K562 (cell line): ENCODE data around the gene GVQW3. TPM values are rescaled to one million over a fixed set of nuclear protein-coding genes. Genes with fewer than 3 reads are reported as not detected.
A peak's percentile ranks its signal among the peaks of the same experiment; 100 is the strongest.

ENCODE experiments used
- ATAC-seq: fragments of 200-7000 bp; cut with Tn5 transposase; 3 replicates; pipeline ENCODE4 v1.9.1; 2020; ENCODE audit warnings: moderate library complexity
- BruUV-seq: library from RNA; stranded (reverse); fragments of 400-500 nt; replicated peaks from 2 replicates; lab custom pipeline; 2021; lab: Mats Ljungman, UMichigan
- CTCF ChIA-PET: fragments of 300-600 bp; formaldehyde crosslinking; extraction: SDS; loops from one replicate; lab custom pipeline; 2021; ENCODE audit warnings: low intra/inter-chr PET ratio; lab: Yijun Ruan, JAX
- POLR2A ChIA-PET: fragments of 300-600, 350-650 bp; sonication (Branson Sonifier 250); formaldehyde crosslinking; extraction: SDS; loops from one replicate; lab custom pipeline; 2021; ENCODE audit warnings: antibody characterized with exemption, inconsistent platforms; lab: Yijun Ruan, JAX
- DNase-seq, 4 experiments: peaks; one replicate each; pipeline versions ENCODE4 v3.0.0 to v3.0.0-alpha.2; 2011 to 2018; ENCODE audit warnings: low spot score in 3 of 4, mixed read lengths in 3 of 4; ENCODE audit errors: extremely low read depth in 1 of 4
- FAIRE-seq: peaks from 2 replicates; lab custom pipeline; 2011; peaks lifted over from hg19 to GRCh38; lab: Jason Lieb, UNC
- H2AFZ ChIP-seq: 2 replicates; pipeline ENCODE4 v1.6.0; 2011; ENCODE audit warnings: low read depth, low read length, control low read depth, inconsistent platforms
- H3K27ac ChIP-seq: fragments of 200-600 bp; 3 replicates; pipeline ENCODE4 v1.8.0; 2011; ENCODE audit warnings: low read depth, mild to moderate bottlenecking, control low read depth, inconsistent platforms, low read length, moderate library complexity, mixed read lengths; ENCODE audit errors: extremely low read depth
- H3K27me3 ChIP-seq, 2 experiments: fragments of 300-600 bp in 1 of 2; 2 replicates in 1 of 2; 3 replicates in 1 of 2; pipeline versions ENCODE4 v1.6.0 to v1.8.0; 2011; ENCODE audit warnings: inconsistent platforms in 2 of 2, low read length in 2 of 2, mild to moderate bottlenecking in 1 of 2, mixed read lengths in 1 of 2, moderate library complexity in 1 of 2; ENCODE audit not compliant: control insufficient read depth in 2 of 2, insufficient read depth in 2 of 2
- H3K36me3 ChIP-seq: fragments of 300-600 bp; 3 replicates; pipeline ENCODE4 v1.8.0; 2011; ENCODE audit warnings: mild to moderate bottlenecking, low read length, inconsistent platforms; ENCODE audit not compliant: control insufficient read depth, insufficient read depth
- H3K4me1 ChIP-seq, 2 experiments: fragments of 200-600 bp in 1 of 2; replicated peaks in 1 of 2; 2 replicates in 1 of 2; 3 replicates in 1 of 2; pipeline versions ENCODE4 v1.5.1 to v1.8.0; 2011; ENCODE audit warnings: inconsistent platforms in 2 of 2, low read length in 2 of 2, mild to moderate bottlenecking in 1 of 2, mixed read lengths in 1 of 2, moderate library complexity in 1 of 2; ENCODE audit not compliant: control insufficient read depth in 2 of 2, insufficient read depth in 2 of 2
- H3K4me2 ChIP-seq: 2 replicates; pipeline ENCODE4 v1.6.1; 2011; ENCODE audit warnings: low read length, control low read depth, inconsistent platforms, mixed read lengths; ENCODE audit not compliant: insufficient read depth
- H3K4me3 ChIP-seq: fragments of 200-600 bp; sonication (generic), shearing (Covaris generic); 2 replicates; pipeline ENCODE4 v1.5.1; 2016; ENCODE audit warnings: control low read depth, inconsistent platforms
- H3K79me2 ChIP-seq: fragments of 200-600 bp; 3 replicates; pipeline ENCODE4 v1.8.0; 2011; ENCODE audit warnings: low read length, inconsistent platforms; ENCODE audit not compliant: control insufficient read depth, insufficient read depth
- H3K9ac ChIP-seq, 2 experiments: 2 replicates each; pipeline versions ENCODE4 v1.6.0 to v1.6.1; 2011; ENCODE audit warnings: low read depth in 2 of 2, low read length in 2 of 2, control low read depth in 1 of 2, inconsistent platforms in 1 of 2, mild to moderate bottlenecking in 1 of 2, mixed read lengths in 1 of 2; ENCODE audit not compliant: insufficient read depth in 1 of 2
- H3K9me1 ChIP-seq: one replicate; pipeline ENCODE4 v1.6.0; 2011; ENCODE audit warnings: inconsistent platforms, mild to moderate bottlenecking, low read length, moderate library complexity; ENCODE audit not compliant: control insufficient read depth, insufficient read depth
- H3K9me3 ChIP-seq: replicated peaks from 2 replicates; pipeline ENCODE4 v1.5.1; 2011; ENCODE audit warnings: low read depth, low read length, inconsistent platforms; ENCODE audit not compliant: control insufficient read depth, insufficient read depth
- H4K20me1 ChIP-seq: replicated peaks from 2 replicates; pipeline ENCODE4 v1.6.1; 2011; ENCODE audit warnings: low read length, inconsistent platforms, mixed read lengths; ENCODE audit not compliant: control insufficient read depth, insufficient read depth
- CCNT2 ChIP-seq: IDR thresholded peaks from 2 replicates; pipeline ENCODE4 v1.6.1; 2011; ENCODE audit warnings: borderline replicate concordance, low read depth, mild to moderate bottlenecking, moderate library complexity, mixed read lengths, low read length; ENCODE audit not compliant: insufficient read length; ENCODE audit errors: extremely low read depth
- CTCF ChIP-seq, 3 experiments: IDR thresholded peaks in 2 of 3; conservative IDR thresholded peaks in 1 of 3; 2 replicates each; pipeline ENCODE4 v1.5.1; 2011 to 2012; ENCODE audit warnings: low read length in 3 of 3, mild to moderate bottlenecking in 3 of 3, control low read depth in 2 of 3, improper control_type of control experiment in 1 of 3, inconsistent platforms in 1 of 3, low read depth in 1 of 3, mixed read lengths in 1 of 3, moderate library complexity in 1 of 3; ENCODE audit not compliant: insufficient read depth in 2 of 3
- EWSR1 ChIP-seq: fragments of 450-650 bp; IDR thresholded peaks from 2 replicates; pipeline ENCODE4 v1.6.1; 2018; ENCODE audit warnings: borderline replicate concordance, mild to moderate bottlenecking, low read depth, moderate library complexity; ENCODE audit not compliant: partially characterized antibody
- FOSL1 ChIP-seq: fragments of 200-800 bp; sonication (Bioruptor generic); conservative IDR thresholded peaks from 2 replicates; pipeline ENCODE4 v1.6.1; 2016; ENCODE audit warnings: missing genetic modification characterization, missing compliant biosample characterization
- HDAC2 ChIP-seq: fragments of 450-650 bp; IDR thresholded peaks from 2 replicates; pipeline ENCODE4 v1.6.1; 2016; ENCODE audit warnings: mild to moderate bottlenecking
- ILF3 ChIP-seq: fragments of 450-650 bp; IDR thresholded peaks from 2 replicates; pipeline ENCODE4 v1.6.1; 2018; ENCODE audit warnings: antibody characterized with exemption, mild to moderate bottlenecking, moderate library complexity, borderline replicate concordance
- PHTF2 ChIP-seq: fragments of 250-450 bp; sonication (Bioruptor Pico); IDR thresholded peaks from 2 replicates; pipeline ENCODE4 v1.5.0; 2021; ENCODE audit warnings: mild to moderate bottlenecking
- PRDM10 ChIP-seq: fragments of 450-650 bp; IDR thresholded peaks from 2 replicates; pipeline ENCODE4 v1.6.1; 2018; ENCODE audit not compliant: partially characterized antibody
- RAD21 ChIP-seq, 2 experiments: fragments of 250-450 bp in 1 of 2; fragments of 450-650 bp in 1 of 2; sonication (Bioruptor Pico) in 1 of 2; formaldehyde crosslinking in 1 of 2; IDR thresholded peaks in 1 of 2; conservative IDR thresholded peaks in 1 of 2; 2 replicates each; pipeline versions ENCODE4 v1.4.0 to v1.8.0; 2020 to 2022; ENCODE audit warnings: mild to moderate bottlenecking in 2 of 2, moderate library complexity in 1 of 2
- ZBTB9 ChIP-seq: fragments of 450-650 bp; formaldehyde crosslinking; IDR thresholded peaks from 2 replicates; pipeline ENCODE4 v1.4.0; 2020; ENCODE audit warnings: mild to moderate bottlenecking, moderate library complexity
- ZFP36 ChIP-seq: fragments of 150-350 bp; IDR thresholded peaks from 2 replicates; pipeline ENCODE4 v1.6.1; 2018; ENCODE audit warnings: low read length, low read depth; ENCODE audit not compliant: partially characterized antibody
- ZNF133 ChIP-seq: fragments of 250-450 bp; sonication (Bioruptor Pico); IDR thresholded peaks from 2 replicates; pipeline ENCODE4 v1.4.0; 2020; ENCODE audit warnings: mild to moderate bottlenecking
- ZNF57 ChIP-seq: fragments of 450-650 bp; formaldehyde crosslinking; IDR thresholded peaks from 2 replicates; pipeline ENCODE4 v1.4.0; 2020; ENCODE audit warnings: mild to moderate bottlenecking, moderate library complexity
- ZZZ3 ChIP-seq: fragments of 450-650 bp; IDR thresholded peaks from 2 replicates; pipeline ENCODE4 v1.6.1; 2016; ENCODE audit warnings: antibody characterized with exemption, mild to moderate bottlenecking, moderate library complexity
- WGBS: fragments of 100-300 bp; shearing (Covaris generic); methylation state at CpG from one replicate; pipeline ENCODE4 v1.1.6; 2016; ENCODE audit warnings: low coverage, mixed read lengths; ENCODE audit not compliant: insufficient coverage; ENCODE audit errors: missing lambda C conversion rate; 5-methylcytosine and 5-hydroxymethylcytosine counted together
- in situ Hi-C: fragments of 300-500 bp; cut with MboI; formaldehyde crosslinking; loops from 4 replicates; pipeline ENCODE4 v1.15.0; 2018; ENCODE audit warnings: inconsistent platforms, mixed read lengths
- intact Hi-C: fragments of 100-400 bp; cut with micrococcal nuclease; formaldehyde crosslinking; loops from 2 replicates; pipeline ENCODE4 v1.14.2; 2022
- polyA plus RNA-seq, 8 experiments: library from polyadenylated mRNA; depleted of rRNA in 4 of 8; stranded (reverse) in 5 of 8; unstranded in 3 of 8; fragments of >200 nt; fragmentation: Nextera tagmentation in 2 of 8; fragmentation: Illumina TruSeq in 1 of 8; extraction: Ambion mirVana in 2 of 8; extraction: Trizol in 1 of 8; gene quantifications; 2 replicates each; pipeline versions ENCODE4 v1.2.1 to v1.2.3, GENCODE V29; 2011 to 2014; ENCODE audit warnings: inconsistent platforms in 1 of 8, missing spikeins in 1 of 8
- total RNA-seq, 7 experiments: library from RNA; depleted of rRNA in 6 of 7; stranded (reverse); fragments of >200 nt in 6 of 7; fragmentation: Illumina TruSeq in 2 of 7; extraction: Trizol in 2 of 7; gene quantifications; 2 replicates each; pipeline versions ENCODE4 v1.2.1 to v1.2.3, GENCODE V29; 2011 to 2021; ENCODE audit warnings: low replicate concordance in 1 of 7

The GVQW3 gene
- total and polyA plus RNA-seq, 9 of the 15 experiments (the other 6 are each of a cell fraction or from before 2014, with no cell fraction given): 0.66 to 5.7 (median 2.1) TPM

- peak; percentile 55 to 69 (median 66) for TF ChIP-seq CTCF (IDR thresholded peaks at IDR 0.05 in 2 of 3, conservative IDR thresholded peaks at IDR 0.05 in 1 of 3; ENCODE audit: insufficient read depth in 2 of 3, low read depth in 1 of 3, low read length in 3 of 3)
- peak in 1 of 2 experiments; percentile 47; a peak in 3 of 4 replicates for TF ChIP-seq RAD21 (CRISPR knock-in tag; conservative IDR thresholded peaks at IDR 0.05 in 1 of 2, IDR thresholded peaks at IDR 0.05 in 1 of 2)
- no peak for TF ChIP-seq FOSL1 (tag)
Measured at GRCh38 chr11:76419896-76420295, 38.8 kb downstream of the GVQW3 start (continued).

- H3K27me3 ChIP-seq: peaks cover 7 to 13% of the 10 kb centered on the region in 2 experiments; a peak in 4 of 5 replicates
- no TSS peak for BruUV-seq
- no peak overlapping the region for H3K4me3 ChIP-seq
- ChIA-PET POLR2A (interaction anchor here (0.6 kb wide), 2 partner anchors 206 to 1108 kb away, joined by 3 read pairs; no protein-coding TSS in a partner anchor), CTCF (no interaction called here)
- no peak overlapping the region for H3K4me2 ChIP-seq
- H3K9me1 ChIP-seq: no peaks in the 10 kb centered on the region
- intact Hi-C loops (loop anchor here (10.0 kb wide), 1 partner anchor 80 kb away; no protein-coding TSS in a partner anchor), in situ Hi-C loops (no loop called here)
- DNase-seq (no peak), ATAC-seq (no peak), FAIRE-seq (no peak)
- H2AFZ ChIP-seq: no peak overlapping the region
- WGBS: 7% methylated on average over 3 of the region's 3 CpGs
- H3K79me2 ChIP-seq: no peaks in the 10 kb centered on the region
- H3K27ac ChIP-seq: no peak overlapping the region
- no peaks in the 10 kb centered on the region for H4K20me1 ChIP-seq
- H3K36me3 ChIP-seq: no peaks in the 10 kb centered on the region
- H3K4me1 ChIP-seq: no peaks in the 10 kb centered on the region
- H3K9ac ChIP-seq: no peak overlapping the region
- H3K9me3 ChIP-seq: no peaks in the 10 kb centered on the region
- TF ChIP-seq PRDM10 (no peak), ZFP36 (no peak), ZNF57 (CRISPR knock-in tag) (no peak), ZBTB9 (CRISPR knock-in tag) (no peak), ZNF133 (CRISPR knock-in tag) (no peak), CCNT2 (no peak), EWSR1 (no peak), PHTF2 (CRISPR knock-in tag) (no peak), ILF3 (no peak), HDAC2 (no peak), ZZZ3 (no peak)
Measured at GRCh38 chr11:76424379-76424778, 43.3 kb downstream of the GVQW3 start.
